Measurements from ENCODE around the gene FOXG1.

GRCh38 chr14:28742171-28742846 lies 24.3 kb upstream of the FOXG1 start:
- TF ChIP-seq CTCF (conservative IDR thresholded peaks at IDR 0.05 in 1 of 2, IDR thresholded peaks at IDR 0.05 in 1 of 2; ENCODE audit: extremely low read depth in 1 of 2, insufficient read depth in 1 of 2, low read depth in 1 of 2, low read length in 2 of 2) (no peak), EZH2 (IDR thresholded peaks at IDR 0.05; ENCODE audit: borderline replicate concordance, low read length) (no peak)

Data from mammary epithelial cell (primary cell).